Mesendoderm (in vitro differentiated cells): ENCODE measurements around the gene NRN1L.

Experiments
- DNase-seq: peaks from one replicate; pipeline ENCODE4 v3.0.0; 2013
- H2AK5ac ChIP-seq: 2 replicates; pipeline ENCODE4 v1.6.1; 2013; ENCODE audit warnings: low read length, inconsistent platforms
- H2BK120ac ChIP-seq: 2 replicates; pipeline ENCODE4 v1.6.1; 2013; ENCODE audit warnings: low read depth, mild to moderate bottlenecking, low read length, moderate library complexity, mixed read lengths
- H2BK15ac ChIP-seq: replicated peaks from 2 replicates; pipeline ENCODE4 v1.6.1; 2013; ENCODE audit warnings: low read depth, mild to moderate bottlenecking, moderate library complexity
- H2BK5ac ChIP-seq: 2 replicates; pipeline ENCODE4 v1.6.1; 2013; ENCODE audit warnings: low read length, inconsistent platforms
- H3K18ac ChIP-seq: 2 replicates; pipeline ENCODE4 v1.6.1; 2013; ENCODE audit warnings: mild to moderate bottlenecking, low read length, mixed read lengths
- H3K23ac ChIP-seq: one replicate; pipeline ENCODE4 v1.6.1; 2013; ENCODE audit warnings: low read length
- H3K27ac ChIP-seq: 2 replicates; pipeline ENCODE4 v1.5.1; 2013; ENCODE audit warnings: low read depth, mild to moderate bottlenecking, inconsistent platforms, low read length, moderate library complexity
- H3K27me3 ChIP-seq: 2 replicates; pipeline ENCODE4 v1.6.1; 2013; ENCODE audit warnings: low read length, control low read depth, mild to moderate bottlenecking, inconsistent platforms; ENCODE audit not compliant: insufficient read depth, poor library complexity
- H3K36me3 ChIP-seq: 2 replicates; pipeline ENCODE4 v1.6.1; 2013; ENCODE audit warnings: low read length, inconsistent platforms; ENCODE audit not compliant: control insufficient read depth, insufficient read depth
- H3K4ac ChIP-seq: one replicate; pipeline ENCODE4 v1.6.1; 2013; ENCODE audit warnings: low read depth, mild to moderate bottlenecking, low read length, moderate library complexity
- H3K4me1 ChIP-seq: 2 replicates; pipeline ENCODE4 v1.6.1; 2013; ENCODE audit warnings: low read depth, low read length, inconsistent platforms; ENCODE audit not compliant: control insufficient read depth
- H3K4me2 ChIP-seq: 2 replicates; pipeline ENCODE4 v1.6.1; 2013; ENCODE audit warnings: low read length
- H3K4me3 ChIP-seq: 2 replicates; pipeline ENCODE4 v1.5.1; 2013; ENCODE audit warnings: mild to moderate bottlenecking, low read length
- H3K56ac ChIP-seq: one replicate; pipeline ENCODE4 v1.6.1; 2013; ENCODE audit warnings: low read length
- H3K79me1 ChIP-seq: 2 replicates; pipeline ENCODE4 v1.6.1; 2013; ENCODE audit warnings: low read length, inconsistent platforms
- H3K79me2 ChIP-seq: 2 replicates; pipeline ENCODE4 v1.6.1; 2013; ENCODE audit warnings: mild to moderate bottlenecking, low read length; ENCODE audit not compliant: control insufficient read depth, insufficient read depth
- H3K9ac ChIP-seq: 2 replicates; pipeline ENCODE4 v1.6.1; 2013; ENCODE audit warnings: low read length, inconsistent platforms
- H4K5ac ChIP-seq: one replicate; pipeline ENCODE4 v1.6.1; 2013; ENCODE audit warnings: low read length
- H4K8ac ChIP-seq: one replicate; pipeline ENCODE4 v1.6.1; 2013; ENCODE audit warnings: low read depth, mild to moderate bottlenecking, control low read depth, low read length, moderate library complexity
- WGBS: extraction: QIAGEN DNeasy Blood & Tissue Kit; methylation state at CpG from one replicate; pipeline ENCODE4 v1.1.7; 2013; ENCODE audit warnings: low lambda C conversion rate, missing lambda C conversion rate; ENCODE audit not compliant: insufficient coverage; ENCODE audit errors: extremely low coverage; 5-methylcytosine and 5-hydroxymethylcytosine counted together

Gene NRN1L

GRCh38 chr16:67869653-67870052 is 15.0 kb upstream of the NRN1L start:
- WGBS: no CpG with 5 or more reads among the region's 7 CpGs
- H2BK5ac ChIP-seq: no peak overlapping the region
- H3K79me1 ChIP-seq: peaks cover 15% of the 10 kb centered on the region
- no peak overlapping the region for H3K27ac ChIP-seq
- no peaks in the 10 kb centered on the region for H3K27me3 ChIP-seq
- no peak overlapping the region for H2BK15ac ChIP-seq
- H2BK120ac ChIP-seq: no peak overlapping the region
- H3K4me3 ChIP-seq: no peak overlapping the region
- no peak overlapping the region for H3K4ac ChIP-seq
- H4K8ac ChIP-seq: no peak overlapping the region
- H3K18ac ChIP-seq: no peak overlapping the region
- peaks cover 15% of the 10 kb centered on the region for H3K79me2 ChIP-seq
- no peak overlapping the region for H2AK5ac ChIP-seq
- peaks cover 4% of the 10 kb centered on the region for H3K4me1 ChIP-seq
- DNase-seq: no peak
- no peak overlapping the region for H3K23ac ChIP-seq
- H3K4me2 ChIP-seq: no peak overlapping the region
- H3K56ac ChIP-seq: no peak overlapping the region
- H3K36me3 ChIP-seq: peaks cover 11% of the 10 kb centered on the region
- no peak overlapping the region for H4K5ac ChIP-seq
- no peak overlapping the region for H3K9ac ChIP-seq

- H3K9ac ChIP-seq: no peak overlapping the region
- no peak overlapping the region for H3K4me3 ChIP-seq
- H2BK120ac ChIP-seq: no peak overlapping the region
- no peak overlapping the region for H3K56ac ChIP-seq
- H3K79me1 ChIP-seq: peaks cover 16% of the 10 kb centered on the region
- peaks cover 12% of the 10 kb centered on the region for H3K36me3 ChIP-seq
- no peak for DNase-seq
- no peak overlapping the region for H2BK5ac ChIP-seq
- H3K4me1 ChIP-seq: peaks cover 4% of the 10 kb centered on the region
- no peak overlapping the region for H3K4ac ChIP-seq
- no peak overlapping the region for H3K18ac ChIP-seq
- H3K79me2 ChIP-seq: peaks cover 20% of the 10 kb centered on the region
- no peak overlapping the region for H3K27ac ChIP-seq
- H2BK15ac ChIP-seq: no peak overlapping the region
- H3K23ac ChIP-seq: no peak overlapping the region
- no peak overlapping the region for H4K8ac ChIP-seq
- H2AK5ac ChIP-seq: no peak overlapping the region
- no CpG with 5 or more reads among the region's 3 CpGs for WGBS
- H3K27me3 ChIP-seq: no peaks in the 10 kb centered on the region
- no peak overlapping the region for H4K5ac ChIP-seq
- H3K4me2 ChIP-seq: no peak overlapping the region
Observed at GRCh38 chr16:67871256-67871655, 13.4 kb upstream of the NRN1L start.

- H3K79me2 ChIP-seq: peaks cover 20% of the 10 kb centered on the region
- H3K4me3 ChIP-seq: no peak overlapping the region
- H4K8ac ChIP-seq: no peak overlapping the region
- peaks cover 4% of the 10 kb centered on the region for H3K4me1 ChIP-seq
- no peaks in the 10 kb centered on the region for H3K27me3 ChIP-seq
- no peak overlapping the region for H4K5ac ChIP-seq
- H3K36me3 ChIP-seq: peaks cover 15% of the 10 kb centered on the region
- H3K18ac ChIP-seq: no peak overlapping the region
- no peak overlapping the region for H3K4ac ChIP-seq
- H3K9ac ChIP-seq: no peak overlapping the region
- no peak overlapping the region for H3K56ac ChIP-seq
- no peak overlapping the region for H2BK120ac ChIP-seq
- DNase-seq: no peak
- peaks cover 16% of the 10 kb centered on the region for H3K79me1 ChIP-seq
- no peak overlapping the region for H2BK5ac ChIP-seq
- no peak overlapping the region for H2AK5ac ChIP-seq
- no peak overlapping the region for H2BK15ac ChIP-seq
- no peak overlapping the region for H3K4me2 ChIP-seq
- no peak overlapping the region for H3K27ac ChIP-seq
- WGBS: no CpG with 5 or more reads among the region's 2 CpGs
- H3K23ac ChIP-seq: no peak overlapping the region
Observed at GRCh38 chr16:67872131-67872630, 12.5 kb upstream of the NRN1L start.

GRCh38 chr16:67872631-67873434 is 11.9 kb upstream of the NRN1L start, which contains the start of gene EDC4:
EDC4 (plus strand) TSS chr16:67873052; CDS start chr16:67873262, 210 bp downstream.
- Histone ChIP-seq H2BK120ac (no peak within 1 kb of the TSS), H3K4ac (no peak within 1 kb of the TSS), H4K5ac (no peak within 1 kb of the TSS), H3K36me3 (peaks cover 15% of the 10 kb centered on the region), H3K4me3 (peak within 1 kb of the TSS; percentile 85), H3K4me2 (peak within 1 kb of the TSS; percentile 75), H3K23ac (no peak within 1 kb of the TSS), H3K56ac (peak within 1 kb of the TSS; percentile 94), H3K79me2 (peaks cover 20% of the 10 kb centered on the region), H2BK5ac (no peak within 1 kb of the TSS), H3K9ac (peak within 1 kb of the TSS; percentile 90), H3K4me1 (peaks cover 4% of the 10 kb centered on the region), H3K27ac (peak within 1 kb of the TSS; percentile 52), H2BK15ac (no peak within 1 kb of the TSS), H2AK5ac (no peak within 1 kb of the TSS), H3K79me1 (peaks cover 16% of the 10 kb centered on the region), H4K8ac (no peak within 1 kb of the TSS), H3K27me3 (no peaks in the 10 kb centered on the region), H3K18ac (peak within 1 kb of the TSS; percentile 7)
- no CpG with 5 or more reads among the region's 72 CpGs for WGBS
- DNase-seq: peak; percentile 77

- no peak for DNase-seq
Observed at GRCh38 chr16:67873435-67874370, 11.0 kb upstream of the NRN1L start.

More at GRCh38 chr16:67873435-67874370, 11.0 kb upstream of the NRN1L start:
- Histone ChIP-seq H3K79me1 (peaks cover 16% of the 10 kb centered on the region), H3K56ac (peak overlapping the region; percentile 94), H2BK5ac (no peak overlapping the region), H3K18ac (peak overlapping the region; percentile 7), H2BK15ac (no peak overlapping the region), H3K9ac (peak overlapping the region; percentile 90), H3K27me3 (no peaks in the 10 kb centered on the region), H4K5ac (no peak overlapping the region), H3K36me3 (peaks cover 16% of the 10 kb centered on the region), H2AK5ac (no peak overlapping the region), H4K8ac (no peak overlapping the region), H3K79me2 (peaks cover 20% of the 10 kb centered on the region), H3K4me2 (peak overlapping the region; percentile 75), H3K23ac (no peak overlapping the region), H3K4me3 (peak overlapping the region; percentile 85), H3K4ac (no peak overlapping the region), H3K4me1 (peaks cover 4% of the 10 kb centered on the region), H2BK120ac (no peak overlapping the region), H3K27ac (no peak overlapping the region)
- no CpG with 5 or more reads among the region's 23 CpGs for WGBS
